GM08714 (cell line): ENCODE results near the gene RGS10.
"Not testable (repeated sequence)": the region's sequence is repeated elsewhere in the genome, so short reads cannot be mapped to it uniquely, and the experiment has no call there.

Experiments
- H3K4me3 ChIP-seq: fragments of 200-500 bp; sonication (Bioruptor generic); 2 replicates; pipeline ENCODE4 v1.5.1; 2014; ENCODE audit warnings: mild to moderate bottlenecking, low read length, inconsistent platforms
- ZNF274 ChIP-seq: IDR thresholded peaks from 2 replicates; pipeline ENCODE4 v1.6.1; 2012; ENCODE audit warnings: mild to moderate bottlenecking, low read depth, low read length

The RGS10 gene

DNA sequence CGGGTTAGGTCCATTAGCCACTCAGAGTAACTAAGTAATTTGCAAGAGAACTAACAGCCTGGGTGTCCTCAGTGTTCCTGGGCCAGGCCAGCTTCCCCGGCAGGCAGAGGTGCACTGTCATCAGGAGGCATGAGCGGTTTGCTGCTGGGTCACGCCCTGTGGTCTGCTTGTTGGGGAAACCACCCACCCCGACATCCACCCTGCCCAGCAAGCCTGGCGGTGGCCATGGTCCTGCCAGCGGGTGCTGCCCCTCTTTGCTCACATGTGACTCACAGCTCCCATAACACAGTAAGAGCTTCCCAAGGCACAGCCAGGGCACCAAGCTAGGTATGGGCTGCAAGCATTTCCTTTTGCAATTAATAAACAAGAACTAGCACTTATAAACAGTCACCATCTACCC lies 75.9 kb downstream of the RGS10 start:
- TF ChIP-seq ZNF274 = no peak
- no peak overlapping the region for H3K4me3 ChIP-seq

DNA sequence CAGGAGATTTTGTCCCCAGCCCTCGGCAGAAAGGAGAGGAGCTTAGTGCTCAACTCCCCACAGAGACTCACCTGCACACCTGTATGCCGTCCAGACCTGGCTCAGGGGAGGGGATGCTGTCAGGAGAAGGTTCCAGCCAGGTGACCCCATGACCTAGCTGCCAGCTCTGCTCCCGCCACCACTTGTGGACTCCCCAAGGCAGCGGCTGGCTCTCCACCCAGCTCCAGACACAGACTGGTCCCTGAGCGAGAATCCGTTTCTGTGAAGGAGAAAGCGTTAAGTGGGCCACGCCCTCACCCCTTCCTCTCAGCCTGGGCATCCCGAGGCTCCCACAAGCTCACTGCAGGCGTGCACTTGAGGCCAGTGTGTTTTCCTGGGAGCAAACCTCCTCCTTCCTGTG lies 76.4 kb downstream of the RGS10 start:
- TF ChIP-seq ZNF274 = no peak
- no peak overlapping the region for H3K4me3 ChIP-seq

DNA sequence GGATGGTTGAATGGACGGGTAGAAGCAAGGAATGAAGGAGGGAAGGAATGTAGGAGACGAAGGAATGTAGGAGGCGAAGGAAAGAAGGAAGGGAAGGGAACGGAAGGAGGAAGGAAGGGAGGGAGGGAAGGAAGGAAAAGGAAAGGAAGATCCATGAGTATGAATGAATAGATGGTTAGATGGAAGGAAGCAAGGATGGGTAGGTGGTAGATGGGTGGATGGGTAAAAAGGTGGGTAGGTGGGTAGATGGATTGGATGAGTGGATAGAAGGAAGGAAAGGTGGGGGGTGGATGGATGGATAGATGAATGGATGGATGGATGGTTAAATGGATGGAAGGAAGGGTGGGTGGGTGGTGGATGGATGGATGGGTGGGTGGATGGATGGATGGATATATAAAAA lies 77.4 kb downstream of the RGS10 start:
- TF ChIP-seq ZNF274 = no peak

DNA sequence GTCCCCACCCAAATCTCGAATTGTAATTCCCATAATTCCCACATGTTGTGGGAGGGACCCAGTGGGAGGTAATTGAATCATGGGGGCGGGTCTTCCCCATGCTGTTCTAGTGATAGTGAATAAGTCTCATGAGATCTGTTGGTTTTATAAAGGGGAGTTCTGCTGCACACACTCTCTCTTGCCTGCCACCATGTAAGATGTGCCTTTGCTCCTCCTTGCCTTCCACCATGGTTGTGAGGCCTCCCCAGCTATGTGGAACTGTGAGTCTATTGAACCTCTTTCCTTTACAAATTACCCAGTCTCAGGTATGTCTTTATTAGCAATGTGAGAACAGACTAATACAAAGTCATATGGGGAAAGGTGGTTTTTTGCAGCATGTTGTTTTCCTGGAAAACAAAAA lies 79.3 kb downstream of the RGS10 start:
- not testable (repeated sequence) for H3K4me3 ChIP-seq

More for the DNA sequence above, 77.4 kb downstream of the RGS10 start:
- no peak overlapping the region for H3K4me3 ChIP-seq

DNA sequence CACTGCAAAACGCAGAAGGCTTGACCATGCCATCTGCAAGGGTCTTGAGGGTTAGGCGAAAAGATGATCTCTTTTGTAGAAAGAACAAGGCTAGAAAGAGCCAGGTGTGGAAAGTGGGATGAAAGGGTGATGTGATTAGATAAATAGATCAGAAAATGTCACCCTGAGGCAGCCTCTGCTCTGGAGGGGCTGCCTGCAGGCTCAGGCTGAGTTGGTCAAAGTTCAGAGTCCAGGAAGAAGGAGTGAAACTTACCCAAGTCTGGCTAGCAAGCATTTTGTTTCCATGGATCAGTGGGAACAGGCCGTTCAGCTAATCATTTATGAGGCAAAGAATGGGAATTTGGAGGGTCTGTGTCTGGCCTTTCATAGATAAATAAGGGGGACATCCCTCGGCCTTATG lies 79.7 kb downstream of the RGS10 start:
- no peak overlapping the region for H3K4me3 ChIP-seq
- TF ChIP-seq ZNF274 = no peak

DNA sequence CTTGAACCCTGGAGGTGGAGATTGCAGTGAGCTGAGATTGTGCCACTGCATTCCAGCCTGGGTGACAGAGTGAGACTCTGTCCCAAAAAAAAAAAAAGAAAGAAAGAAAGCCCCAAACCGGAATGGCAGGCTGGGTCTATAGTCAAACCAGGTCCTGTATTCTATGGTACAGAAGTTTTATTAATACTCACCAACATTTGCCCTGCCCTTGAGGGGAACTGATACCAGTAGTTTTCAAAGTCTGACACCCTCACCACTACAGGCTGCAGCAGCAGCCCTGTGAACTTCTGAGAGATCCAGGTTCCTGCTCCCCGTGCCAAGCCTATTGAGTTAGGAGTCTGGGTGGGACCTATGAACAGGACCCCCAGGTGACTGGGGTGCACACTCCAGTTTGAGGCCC lies 80.6 kb downstream of the RGS10 start:
- no peak for TF ChIP-seq ZNF274
- H3K4me3 ChIP-seq = no peak overlapping the region

DNA sequence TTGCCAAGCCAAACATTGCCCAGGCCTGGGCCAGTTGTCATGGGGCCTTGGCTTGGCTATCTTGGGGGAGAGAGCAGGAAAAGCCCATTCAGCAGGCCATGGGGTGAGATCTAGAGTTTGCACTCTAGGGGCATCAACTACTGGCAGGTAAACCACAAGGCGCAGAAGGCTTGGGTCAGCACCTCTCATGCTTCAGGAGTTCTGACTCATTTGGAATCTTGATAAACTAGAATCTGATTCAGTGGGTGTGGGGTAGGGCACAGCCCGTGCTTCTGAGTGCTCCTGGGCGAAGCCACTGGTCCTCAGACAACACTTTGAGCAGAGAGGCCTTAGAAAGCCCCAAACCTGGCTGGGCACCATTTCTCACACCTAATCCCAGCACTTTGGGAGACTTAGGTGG lies 81.1 kb downstream of the RGS10 start:
- no peak for TF ChIP-seq ZNF274
- no peak overlapping the region for H3K4me3 ChIP-seq

DNA sequence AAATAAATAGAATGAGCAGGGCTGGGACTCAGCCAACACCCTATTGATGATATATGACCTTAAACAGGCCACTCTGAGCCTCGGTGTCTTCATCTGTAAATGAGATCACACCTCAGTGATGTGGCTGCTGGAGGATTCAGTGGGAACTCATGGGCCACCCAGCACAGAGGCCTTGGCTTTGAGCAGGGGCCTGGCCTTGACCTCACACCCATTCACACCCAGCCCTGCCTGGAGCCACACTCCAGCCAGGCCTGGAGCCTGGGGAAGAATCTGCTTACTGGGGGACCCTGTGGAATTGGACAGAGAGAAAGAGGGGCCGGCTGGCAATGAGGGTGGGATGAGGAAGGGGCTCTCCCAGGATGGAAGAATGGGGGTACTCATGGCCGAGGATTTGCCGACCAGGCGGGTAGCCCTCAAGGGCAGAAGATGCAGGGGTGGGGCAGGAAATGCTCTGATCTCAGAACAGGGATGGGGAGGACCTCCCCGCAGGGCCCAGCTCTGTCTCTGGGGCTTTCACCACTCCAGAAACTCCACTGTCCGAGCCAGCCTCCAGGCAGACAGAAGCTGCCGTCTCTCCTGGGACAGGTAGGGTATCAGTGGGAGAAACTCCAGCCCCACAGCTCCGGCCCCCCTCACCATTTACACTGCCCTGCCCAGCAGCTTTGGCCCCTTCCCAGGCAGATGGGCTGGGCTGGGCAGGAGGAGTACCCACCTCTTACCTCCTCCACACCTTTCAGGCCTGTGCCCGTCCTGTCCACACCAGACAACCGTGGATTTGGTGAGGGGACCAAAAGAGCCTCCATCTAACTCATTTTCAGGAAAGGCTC lies 81.9 kb downstream of the RGS10 start:
- no peak overlapping the region for H3K4me3 ChIP-seq
- no peak for TF ChIP-seq ZNF274

DNA sequence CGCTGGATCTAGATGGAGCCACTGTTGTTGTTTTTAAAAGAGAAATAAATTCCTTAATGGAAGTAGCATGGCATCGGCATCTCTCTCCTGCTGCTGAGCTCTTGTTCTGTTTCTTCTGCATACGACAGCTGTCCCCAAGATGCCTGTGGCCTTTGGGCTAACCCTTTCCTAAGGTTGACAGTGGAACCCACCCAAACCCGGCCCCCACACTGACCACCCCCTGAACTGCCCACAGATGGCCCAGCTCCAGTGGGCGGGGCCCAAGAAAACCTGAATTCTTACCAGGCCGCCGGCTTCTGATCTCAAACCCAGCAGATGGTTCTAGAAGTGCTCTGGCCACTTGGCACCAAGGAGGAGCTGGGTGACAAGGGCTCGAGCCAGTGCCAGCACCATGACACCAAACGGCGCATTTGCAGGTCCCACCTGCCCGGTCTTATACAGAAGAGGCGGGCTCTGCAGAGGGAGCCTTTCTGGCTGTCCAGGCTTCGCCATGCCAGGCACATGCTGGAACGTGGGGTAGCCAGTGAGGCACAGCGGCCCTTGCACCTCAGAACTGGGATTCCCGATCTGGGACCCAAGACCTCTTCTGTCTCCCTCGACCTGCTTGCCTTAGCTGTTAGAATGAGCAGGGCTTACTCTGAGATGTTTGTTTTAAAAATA lies 82.7 kb downstream of the RGS10 start:
- TF ChIP-seq ZNF274 = no peak

DNA sequence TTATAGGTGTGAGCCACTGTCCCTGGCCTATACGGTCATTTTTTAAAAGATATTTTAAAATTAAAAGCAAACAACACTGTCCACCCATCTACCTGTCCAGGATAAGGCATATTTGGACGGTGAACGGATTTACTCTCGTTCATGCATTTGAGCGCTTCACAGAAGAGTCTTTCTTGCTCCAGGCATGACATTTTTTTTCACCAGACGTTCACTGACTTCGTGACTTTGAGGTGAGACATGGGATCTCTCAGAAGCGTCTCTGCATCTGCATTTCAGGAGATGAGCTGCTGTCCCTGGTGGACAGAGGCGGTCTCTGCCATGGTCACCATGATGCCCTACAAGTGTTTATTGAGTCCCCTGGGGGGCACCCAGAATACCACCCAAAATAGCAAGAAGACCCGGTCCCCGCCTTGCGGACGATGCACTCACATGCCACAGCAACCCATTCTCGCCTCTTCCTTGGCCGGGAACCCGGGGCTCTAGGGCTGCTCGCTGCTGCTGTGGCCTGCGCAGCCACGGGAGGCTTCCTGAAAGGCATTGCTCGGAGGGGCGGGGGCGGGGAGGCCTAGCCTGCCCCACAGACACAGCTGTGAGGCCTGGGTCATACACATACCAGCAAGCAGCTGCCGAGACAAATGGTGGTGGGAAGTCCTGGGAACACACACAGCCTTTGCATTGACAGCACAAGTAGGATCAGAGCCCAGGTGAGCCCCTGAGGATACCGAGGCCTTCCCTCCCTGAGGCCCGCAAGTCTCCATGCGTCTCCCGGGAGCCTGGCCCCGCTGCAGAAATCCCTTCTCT lies 84.4 kb downstream of the RGS10 start:
- H3K4me3 ChIP-seq = no peak overlapping the region
- TF ChIP-seq ZNF274 = no peak

More for the DNA sequence above, 82.7 kb downstream of the RGS10 start:
- H3K4me3 ChIP-seq = no peak overlapping the region

DNA sequence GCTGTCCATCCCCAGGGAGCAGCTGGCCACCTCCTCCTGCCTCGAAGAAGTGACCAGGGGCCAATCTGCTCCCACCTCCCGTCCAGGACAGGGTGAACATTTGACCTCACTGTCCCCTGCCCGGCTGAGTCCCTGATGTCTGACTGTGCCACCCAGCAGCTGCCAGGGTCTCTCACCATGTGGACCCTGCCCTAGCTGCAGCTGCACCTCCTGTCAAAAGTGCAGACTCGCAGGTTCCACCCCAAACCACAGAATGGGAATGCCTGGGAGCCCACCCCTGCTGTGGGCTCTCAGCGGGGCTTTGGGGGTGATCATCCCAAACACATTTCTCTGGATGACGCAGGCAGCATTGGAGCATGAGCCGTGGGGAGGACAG lies 86.1 kb downstream of the RGS10 start:
- no peak for TF ChIP-seq ZNF274
- H3K4me3 ChIP-seq = no peak overlapping the region

DNA sequence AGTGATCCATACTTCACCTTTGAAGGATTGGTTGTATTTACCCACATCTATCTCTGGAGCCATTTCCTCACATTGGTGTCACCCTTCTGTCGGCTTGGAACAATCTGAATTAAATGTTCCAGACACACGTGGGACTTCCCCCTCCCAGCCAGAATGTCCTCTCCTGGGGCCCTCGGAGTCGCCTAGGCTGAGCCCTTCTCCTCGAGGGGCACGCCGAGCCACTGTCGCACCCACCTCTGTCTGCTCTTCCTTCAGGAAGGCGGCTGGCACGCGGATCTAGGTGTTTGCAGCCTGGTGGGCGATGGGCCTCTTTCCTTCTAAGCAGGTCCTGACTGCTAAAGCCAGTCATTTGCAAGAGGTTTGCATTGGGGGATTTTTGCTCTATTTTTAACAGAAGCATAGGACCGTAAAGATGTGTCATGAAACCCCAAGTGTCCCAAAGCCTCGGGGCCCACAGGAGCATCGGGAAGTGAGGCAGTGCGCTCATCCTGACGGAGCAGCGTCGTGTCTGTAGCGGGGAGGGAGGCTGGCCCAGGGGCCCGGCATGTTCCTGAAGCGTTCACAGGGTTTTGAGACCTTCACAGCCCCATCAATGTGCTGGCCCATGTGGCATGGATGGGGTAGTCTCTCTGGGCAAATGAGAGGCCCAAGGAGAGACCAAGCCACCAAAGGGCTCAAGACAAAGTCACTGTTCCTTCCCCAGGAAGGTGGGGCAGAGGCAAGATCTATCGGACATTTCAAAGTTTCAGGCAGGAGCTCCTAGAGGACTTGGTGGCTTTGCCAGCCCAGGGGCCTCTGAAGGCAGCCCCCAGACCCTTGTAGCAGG lies 86.7 kb downstream of the RGS10 start:
- H3K4me3 ChIP-seq = no peak overlapping the region
- no peak for TF ChIP-seq ZNF274

DNA sequence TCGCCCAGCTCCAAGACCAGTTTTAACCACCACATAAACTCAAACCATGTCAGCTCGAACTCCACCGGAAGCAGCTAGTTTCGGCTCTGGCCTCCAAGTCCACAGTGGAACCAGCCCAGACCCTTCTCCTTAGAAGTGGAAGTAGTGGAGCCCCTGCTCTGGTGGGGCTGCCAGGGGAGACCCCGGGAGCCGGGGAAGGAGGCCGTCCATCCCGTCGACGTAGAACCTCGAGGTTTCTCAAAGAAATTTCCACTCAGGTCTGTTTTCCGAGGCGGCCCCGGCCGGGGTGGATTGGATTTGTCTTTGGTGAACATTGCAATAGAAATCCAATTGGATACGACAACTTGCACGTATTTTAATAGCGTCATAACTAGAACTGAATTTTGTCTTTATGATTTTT lies 87.5 kb downstream of the RGS10 start:
- no peak overlapping the region for H3K4me3 ChIP-seq
- TF ChIP-seq ZNF274 = no peak

DNA sequence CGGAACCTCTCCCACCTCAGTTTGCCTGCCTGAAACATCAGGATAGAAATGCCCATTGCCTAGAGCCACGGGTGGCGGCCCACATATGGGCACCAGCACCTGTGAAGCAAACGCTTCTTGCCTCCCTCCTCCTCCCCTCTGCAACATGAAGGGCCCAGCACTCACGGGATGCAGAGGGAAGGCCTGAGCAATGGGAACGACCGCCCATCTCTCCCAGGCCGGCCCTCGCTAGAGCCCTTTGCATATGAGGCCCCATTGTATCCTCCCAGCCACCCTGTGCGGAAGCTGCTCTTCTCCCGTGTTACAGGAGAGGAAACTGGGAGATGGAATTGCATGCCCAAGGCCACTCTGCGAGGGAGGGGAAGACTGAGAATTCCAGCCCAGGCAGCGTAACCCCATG lies 88.2 kb downstream of the RGS10 start:
- no peak overlapping the region for H3K4me3 ChIP-seq
- no peak for TF ChIP-seq ZNF274
